HFF-Myc (cell line): ENCODE data around the gene CUEDC1.

Source experiments
- DNase-seq: peaks from one replicate; pipeline ENCODE4 v3.0.0-alpha.2; 2011; ENCODE audit warnings: low read depth; ENCODE audit errors: extremely low read depth
- H3K4me3 ChIP-seq: replicated peaks from 2 replicates; pipeline ENCODE4 v1.5.1; 2011; ENCODE audit warnings: low read depth, mild to moderate bottlenecking, control low read depth, low read length
- TF ChIP-seq, protein P1 (sequence below): IDR thresholded peaks from 2 replicates; pipeline ENCODE4 v1.5.1; 2012; ENCODE audit warnings: mild to moderate bottlenecking, low read depth, low read length, control low read depth; ENCODE audit errors: missing control alignments

The CUEDC1 gene

GRCh38 chr17:57870283-57870635, 85.0 kb downstream of the CUEDC1 start:
- TF ChIP-seq, protein P1, sequence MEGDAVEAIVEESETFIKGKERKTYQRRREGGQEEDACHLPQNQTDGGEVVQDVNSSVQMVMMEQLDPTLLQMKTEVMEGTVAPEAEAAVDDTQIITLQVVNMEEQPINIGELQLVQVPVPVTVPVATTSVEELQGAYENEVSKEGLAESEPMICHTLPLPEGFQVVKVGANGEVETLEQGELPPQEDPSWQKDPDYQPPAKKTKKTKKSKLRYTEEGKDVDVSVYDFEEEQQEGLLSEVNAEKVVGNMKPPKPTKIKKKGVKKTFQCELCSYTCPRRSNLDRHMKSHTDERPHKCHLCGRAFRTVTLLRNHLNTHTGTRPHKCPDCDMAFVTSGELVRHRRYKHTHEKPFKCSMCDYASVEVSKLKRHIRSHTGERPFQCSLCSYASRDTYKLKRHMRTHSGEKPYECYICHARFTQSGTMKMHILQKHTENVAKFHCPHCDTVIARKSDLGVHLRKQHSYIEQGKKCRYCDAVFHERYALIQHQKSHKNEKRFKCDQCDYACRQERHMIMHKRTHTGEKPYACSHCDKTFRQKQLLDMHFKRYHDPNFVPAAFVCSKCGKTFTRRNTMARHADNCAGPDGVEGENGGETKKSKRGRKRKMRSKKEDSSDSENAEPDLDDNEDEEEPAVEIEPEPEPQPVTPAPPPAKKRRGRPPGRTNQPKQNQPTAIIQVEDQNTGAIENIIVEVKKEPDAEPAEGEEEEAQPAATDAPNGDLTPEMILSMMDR, result no peak
- no peak overlapping the region for H3K4me3 ChIP-seq
- DNase-seq, result no peak

DNA sequence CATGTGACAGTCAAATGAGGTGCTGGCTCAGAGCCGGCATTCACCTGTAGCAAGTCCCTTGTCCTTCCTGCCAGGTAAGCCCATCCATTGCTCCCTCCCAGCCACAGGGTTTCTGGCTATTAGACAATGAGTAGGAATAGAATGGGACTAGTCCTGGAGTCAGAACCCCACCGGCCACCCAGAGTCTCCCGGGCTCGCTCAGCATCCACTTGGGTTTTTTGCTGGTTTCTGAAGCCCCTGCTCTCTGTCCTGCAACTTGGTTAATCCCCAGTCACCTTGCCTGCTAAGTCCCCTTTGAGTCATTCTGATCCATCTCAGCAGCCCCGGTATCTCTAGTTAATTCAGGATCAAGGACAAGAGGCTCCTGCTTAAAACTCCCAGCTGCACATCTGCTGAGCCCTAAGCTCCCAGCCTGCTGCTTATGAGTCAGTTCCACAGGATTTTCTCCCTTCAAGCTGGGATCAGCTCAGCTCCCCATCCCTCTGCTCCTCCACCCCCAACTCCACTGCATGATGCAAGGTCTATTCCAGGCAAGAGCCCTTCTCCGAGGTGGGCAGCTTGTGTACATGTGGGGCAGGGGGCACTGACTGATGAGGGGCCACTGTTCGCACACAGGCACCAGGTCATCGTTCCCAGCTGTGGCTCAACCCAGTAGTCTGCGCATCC, 85.5 kb downstream of the CUEDC1 start:
- peak; percentile 85 for DNase-seq
- H3K4me3 ChIP-seq, result no peak overlapping the region
- TF ChIP-seq, protein P1, result no peak

DNA sequence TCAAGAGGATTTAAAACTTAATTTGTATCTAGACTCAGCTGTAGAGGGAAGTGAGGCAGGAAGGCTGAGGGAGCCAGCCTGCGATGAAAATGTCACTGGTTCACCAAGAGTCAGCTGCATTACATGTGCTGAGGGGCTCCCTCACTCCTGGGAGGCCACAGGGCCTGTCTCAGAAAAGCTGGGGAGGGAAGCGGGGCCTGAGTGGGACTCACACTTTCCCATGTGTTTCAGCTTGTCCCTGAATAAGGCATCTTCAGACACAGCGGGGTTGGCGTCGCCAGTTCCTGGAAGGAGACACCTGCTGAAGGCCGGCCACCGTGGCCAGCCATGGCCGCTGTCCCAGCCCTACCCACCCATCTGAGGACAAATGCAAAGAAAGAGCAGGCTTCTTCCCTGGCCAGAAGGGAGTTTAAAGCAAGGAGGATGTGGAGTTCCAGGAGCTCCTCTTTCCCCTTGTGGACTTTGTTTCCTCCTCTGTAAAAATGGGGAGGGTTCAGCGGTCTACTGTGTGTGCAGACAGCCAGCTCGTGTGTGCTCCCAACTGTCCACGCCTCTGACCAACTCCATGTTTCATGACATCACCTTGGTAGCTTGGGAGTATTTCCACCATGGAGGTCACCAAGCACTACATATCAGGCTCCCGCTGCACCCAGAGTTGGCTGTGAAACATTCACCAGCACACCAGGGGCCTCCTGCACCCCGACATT, 86.1 kb downstream of the CUEDC1 start:
- H3K4me3 ChIP-seq, result no peak overlapping the region
- DNase-seq, result peak; percentile 64
- TF ChIP-seq, protein P1, result no peak

DNA sequence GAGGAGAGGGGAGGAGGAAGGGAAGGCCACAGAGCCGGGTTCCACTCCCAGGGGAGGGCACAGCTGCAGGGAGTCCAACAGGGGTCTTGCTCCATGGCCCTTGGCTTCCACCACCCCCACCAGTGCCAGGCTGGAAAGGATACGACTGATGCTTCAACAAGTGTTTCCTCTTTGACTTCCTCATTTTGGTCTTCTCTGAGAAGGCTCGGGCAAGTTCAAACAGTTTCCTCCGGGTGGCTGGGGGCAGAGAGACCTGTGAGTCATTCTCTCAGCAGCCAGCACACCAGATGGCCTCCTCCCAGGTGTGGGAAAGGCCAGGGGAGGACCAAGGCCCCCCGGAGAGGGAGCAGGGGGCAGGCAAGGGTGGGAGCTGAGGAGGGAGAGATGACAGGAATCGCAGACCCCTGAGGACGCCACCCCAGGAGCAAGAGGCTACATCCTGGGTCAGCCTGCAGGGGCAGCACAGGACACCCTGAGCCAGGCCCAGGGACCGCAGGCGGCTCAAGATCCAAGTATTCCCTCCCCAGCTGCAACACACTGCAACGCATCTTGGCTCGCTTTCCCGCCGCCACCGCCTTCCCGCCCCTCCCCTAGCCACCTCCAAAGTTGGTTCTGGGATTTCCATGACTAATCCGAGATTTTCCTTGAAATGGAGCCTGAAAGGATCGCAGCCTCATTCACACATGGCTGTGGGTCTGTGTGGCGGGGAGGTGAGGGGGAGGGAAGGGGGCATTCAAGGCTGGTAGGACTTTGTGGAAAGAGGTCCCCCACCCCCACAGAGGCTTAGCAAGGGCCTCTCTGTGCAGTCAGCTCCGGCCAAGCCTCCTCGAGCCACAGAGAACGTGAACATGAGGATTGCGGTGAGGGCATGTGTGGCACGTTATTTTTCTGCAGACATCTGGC, 87.0 kb downstream of the CUEDC1 start:
- DNase-seq, result peak; percentile 91
- TF ChIP-seq, protein P1, result peak; percentile 47
- no peak overlapping the region for H3K4me3 ChIP-seq

DNA sequence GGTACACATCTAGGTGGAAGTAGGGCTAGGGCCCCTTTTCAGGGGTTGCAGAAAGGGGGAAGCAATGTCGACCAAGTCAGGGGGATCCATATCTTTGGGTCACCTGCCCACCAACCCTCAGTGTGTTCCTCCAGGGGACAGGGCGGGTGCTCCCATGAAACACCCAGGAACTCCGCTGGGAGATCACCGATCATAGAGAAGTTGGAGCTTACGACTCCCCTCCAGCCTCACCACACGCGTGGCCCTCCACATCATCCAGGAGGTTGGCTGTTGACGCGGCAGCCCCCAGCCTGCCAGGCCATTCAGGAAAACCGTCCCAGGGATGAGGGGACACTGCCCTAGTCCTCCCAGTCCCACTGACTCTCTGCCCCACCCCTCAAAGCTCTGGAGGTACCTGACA, 88.1 kb downstream of the CUEDC1 start:
- H3K4me3 ChIP-seq, result no peak overlapping the region
- TF ChIP-seq, protein P1, result no peak

GRCh38 chr17:57866723-57867122, 88.5 kb downstream of the CUEDC1 start:
- TF ChIP-seq, protein P1, result no peak
- no peak for DNase-seq
- no peak overlapping the region for H3K4me3 ChIP-seq

More for the DNA sequence above, 88.1 kb downstream of the CUEDC1 start:
- no peak for DNase-seq
